Mucosa of rectum (tissue), 2 donors: Measurements from ENCODE around the gene ERFL.

Experiments used
- H3K27ac ChIP-seq, 2 donors: one replicate each; pipeline ENCODE4 v1.7.0; 2013; ENCODE audit warnings: inconsistent platforms in 2 of 2, low read depth in 2 of 2, low read length in 2 of 2
- H3K27me3 ChIP-seq, 2 donors: one replicate each; pipeline ENCODE4 v1.7.0; 2013; ENCODE audit warnings: low read length in 2 of 2; ENCODE audit not compliant: control insufficient read depth in 2 of 2, insufficient read depth in 2 of 2
- H3K36me3 ChIP-seq, 2 donors: one replicate each; pipeline ENCODE4 v1.7.0; 2013; ENCODE audit warnings: low read length in 2 of 2; ENCODE audit not compliant: control insufficient read depth in 2 of 2, insufficient read depth in 2 of 2
- H3K4me1 ChIP-seq, 2 donors: one replicate each; pipeline ENCODE4 v1.7.0; 2013; ENCODE audit warnings: low read length in 2 of 2, mild to moderate bottlenecking in 1 of 2; ENCODE audit not compliant: control insufficient read depth in 2 of 2, insufficient read depth in 2 of 2
- H3K4me3 ChIP-seq, 2 donors: one replicate each; pipeline ENCODE4 v1.7.0; 2013; ENCODE audit warnings: low read length in 2 of 2
- H3K9ac ChIP-seq, 2 donors: one replicate each; pipeline ENCODE4 v1.7.0; 2013; ENCODE audit warnings: low read length in 2 of 2, low read depth in 1 of 2, mild to moderate bottlenecking in 1 of 2
- H3K9me3 ChIP-seq, 2 donors: one replicate each; pipeline ENCODE4 v1.7.0; 2013; ENCODE audit warnings: low read length in 2 of 2; ENCODE audit not compliant: control insufficient read depth in 2 of 2
- donor health status: healthy.
- donor health status: Normal muscosa, but diverticular disease.

Gene ERFL

DNA sequence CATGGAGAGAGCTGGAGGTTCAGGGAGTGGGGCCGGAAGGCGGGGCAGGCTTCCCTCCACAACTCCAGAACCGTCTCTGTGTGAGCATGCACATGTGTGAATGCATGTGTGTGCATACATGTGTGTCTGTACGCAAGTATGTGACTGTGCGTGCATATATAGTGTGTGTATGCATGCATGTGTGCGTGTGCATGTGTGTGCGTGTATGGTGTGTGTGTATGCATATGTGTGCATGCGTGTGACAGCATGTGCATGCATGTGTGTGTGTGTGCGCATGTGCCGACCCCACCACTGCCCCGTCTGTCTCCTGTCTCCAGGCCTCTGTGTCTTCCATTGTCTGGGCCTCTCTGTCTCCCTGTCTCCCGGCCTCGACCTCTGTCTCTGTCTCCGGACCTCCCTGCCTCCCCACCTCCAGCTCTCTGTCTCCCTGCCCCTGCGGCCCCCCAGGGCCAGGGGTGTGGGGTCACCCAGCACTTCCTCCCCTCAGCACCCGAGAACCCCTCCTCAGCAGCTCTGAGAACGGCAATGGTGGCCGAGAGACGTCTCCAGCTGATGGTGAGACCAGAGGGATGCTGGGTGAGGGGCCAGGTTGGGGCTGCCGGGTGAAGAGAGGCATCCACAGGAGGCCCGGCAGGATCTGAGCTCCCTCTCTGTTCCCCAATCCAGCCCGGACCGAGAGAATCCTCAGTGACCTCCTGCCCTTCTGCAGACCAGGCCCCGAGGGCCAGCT is 22.8 kb downstream of the ERFL start:
- Histone ChIP-seq H3K27me3 (no peaks in the 10 kb centered on the region), H3K27ac (peak overlapping the region; percentile 90 to 92), H3K4me3 (peak overlapping the region; percentile 61 to 71), H3K36me3 (peaks cover 45 to 51% of the 10 kb centered on the region in 2 donors), H3K9me3 (no peaks in the 10 kb centered on the region), H3K4me1 (peaks cover 26 to 32% of the 10 kb centered on the region in 2 donors), H3K9ac (peak overlapping the region; percentile 83)

DNA sequence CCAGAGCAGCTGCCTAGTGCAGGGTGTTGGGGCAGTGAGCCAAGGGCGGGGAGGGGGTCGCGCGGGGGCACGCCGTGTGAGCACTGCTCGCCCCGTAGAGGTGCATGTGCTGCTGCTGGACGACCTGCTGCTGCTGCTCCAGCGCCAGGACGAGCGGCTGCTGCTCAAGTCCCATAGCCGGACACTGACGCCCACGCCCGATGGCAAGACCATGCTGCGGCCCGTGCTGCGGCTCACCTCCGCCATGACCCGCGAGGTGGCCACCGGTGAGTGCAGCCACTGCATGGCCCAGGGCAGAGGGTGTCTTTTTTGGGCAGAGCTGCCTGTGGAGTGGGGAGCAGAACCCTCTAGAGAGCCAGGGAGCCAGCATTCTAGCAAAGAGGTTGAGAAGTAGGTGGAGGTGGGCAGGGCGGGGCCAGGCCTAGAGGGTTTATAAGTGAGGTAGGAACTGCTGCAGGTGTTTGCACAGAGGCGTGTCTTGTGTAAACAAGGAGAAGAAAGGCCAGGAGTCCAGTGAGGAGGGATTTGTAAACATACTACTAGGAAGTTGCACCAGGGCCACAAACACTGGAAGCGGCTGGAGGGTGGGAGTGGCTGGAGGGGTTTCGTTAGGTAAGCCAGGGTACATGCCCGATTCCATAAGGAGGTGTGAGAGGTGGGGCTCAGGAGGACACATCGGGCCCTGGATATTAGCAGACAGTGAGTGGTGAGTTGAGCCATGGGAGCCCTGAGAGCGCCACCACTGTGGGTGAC is 24.0 kb downstream of the ERFL start:
- H3K27me3 ChIP-seq, result no peaks in the 10 kb centered on the region
- peak overlapping the region; percentile 83 for H3K9ac ChIP-seq
- peaks cover 52 to 55% of the 10 kb centered on the region in 2 donors for H3K36me3 ChIP-seq
- no peaks in the 10 kb centered on the region for H3K9me3 ChIP-seq
- peaks cover 26 to 32% of the 10 kb centered on the region in 2 donors for H3K4me1 ChIP-seq
- peak overlapping the region; percentile 61 to 71 for H3K4me3 ChIP-seq
- H3K27ac ChIP-seq, result peak overlapping the region; percentile 94 to 95

DNA sequence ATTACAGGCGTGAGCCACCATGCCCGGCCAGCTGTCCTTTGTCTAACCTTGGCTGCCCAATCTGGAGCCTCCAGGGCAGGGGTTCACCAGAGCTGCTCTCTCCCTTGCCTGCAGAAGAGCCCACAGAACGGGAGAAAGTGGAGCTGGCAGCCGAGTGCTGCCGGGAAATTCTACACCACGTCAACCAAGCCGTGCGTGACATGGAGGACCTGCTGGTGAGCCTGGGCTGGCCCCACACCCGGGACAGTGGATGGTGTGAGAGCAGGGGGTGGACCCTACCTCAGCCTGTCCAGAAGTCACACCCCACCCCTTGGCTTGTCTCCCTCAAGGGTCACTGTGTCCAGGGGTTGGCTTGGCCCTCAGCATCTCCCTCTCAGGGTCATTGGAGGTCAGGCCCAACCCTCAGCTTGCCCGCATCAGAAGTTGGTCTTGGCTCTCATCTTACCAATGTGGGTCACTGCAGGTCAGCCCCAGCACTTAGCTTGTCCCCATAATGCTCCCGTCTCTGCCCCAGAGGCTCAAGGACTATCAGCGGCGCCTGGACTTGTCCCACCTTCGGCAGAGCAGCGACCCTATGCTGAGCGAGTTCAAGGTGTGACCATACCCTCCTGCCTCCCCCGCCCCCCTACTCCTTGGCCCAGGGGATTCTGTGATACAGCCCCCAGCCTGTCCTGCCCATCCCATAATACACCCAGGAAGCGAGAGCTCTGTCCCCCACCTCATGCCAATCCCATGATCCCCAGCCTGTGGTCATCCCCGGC is 24.9 kb downstream of the ERFL start:
- peak overlapping the region; percentile 94 to 95 for H3K27ac ChIP-seq
- peaks cover 55 to 63% of the 10 kb centered on the region in 2 donors for H3K36me3 ChIP-seq
- H3K9me3 ChIP-seq, result no peaks in the 10 kb centered on the region
- H3K4me3 ChIP-seq, result no peak overlapping the region
- H3K9ac ChIP-seq, result peak overlapping the region in 1 of 2 donors; percentile 62
- H3K27me3 ChIP-seq, result no peaks in the 10 kb centered on the region
- peaks cover 26 to 32% of the 10 kb centered on the region in 2 donors for H3K4me1 ChIP-seq

DNA sequence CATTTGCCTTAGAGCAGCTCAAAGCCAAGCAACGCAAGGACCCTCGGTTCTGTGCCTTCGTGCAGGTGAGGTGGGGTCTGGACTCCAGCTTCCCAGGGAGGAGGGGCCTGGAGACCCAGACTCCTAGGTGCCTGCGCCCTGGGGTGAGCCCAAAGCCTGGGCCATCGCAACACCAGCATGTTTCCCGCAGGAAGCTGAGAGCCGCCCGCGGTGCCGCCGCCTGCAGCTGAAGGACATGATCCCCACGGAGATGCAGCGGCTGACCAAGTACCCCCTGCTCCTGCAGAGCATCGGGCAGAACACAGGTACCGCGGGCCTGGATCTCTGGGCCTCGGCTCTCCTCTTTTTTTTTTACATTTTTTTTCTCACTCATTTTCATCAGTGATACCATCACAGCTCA is 25.7 kb downstream of the ERFL start:
- Histone ChIP-seq H3K36me3 (peaks cover 55 to 67% of the 10 kb centered on the region in 2 donors), H3K9ac (no peak overlapping the region), H3K27ac (no peak overlapping the region), H3K9me3 (no peaks in the 10 kb centered on the region), H3K4me1 (peaks cover 26 to 32% of the 10 kb centered on the region in 2 donors), H3K27me3 (no peaks in the 10 kb centered on the region), H3K4me3 (no peak overlapping the region)

DNA sequence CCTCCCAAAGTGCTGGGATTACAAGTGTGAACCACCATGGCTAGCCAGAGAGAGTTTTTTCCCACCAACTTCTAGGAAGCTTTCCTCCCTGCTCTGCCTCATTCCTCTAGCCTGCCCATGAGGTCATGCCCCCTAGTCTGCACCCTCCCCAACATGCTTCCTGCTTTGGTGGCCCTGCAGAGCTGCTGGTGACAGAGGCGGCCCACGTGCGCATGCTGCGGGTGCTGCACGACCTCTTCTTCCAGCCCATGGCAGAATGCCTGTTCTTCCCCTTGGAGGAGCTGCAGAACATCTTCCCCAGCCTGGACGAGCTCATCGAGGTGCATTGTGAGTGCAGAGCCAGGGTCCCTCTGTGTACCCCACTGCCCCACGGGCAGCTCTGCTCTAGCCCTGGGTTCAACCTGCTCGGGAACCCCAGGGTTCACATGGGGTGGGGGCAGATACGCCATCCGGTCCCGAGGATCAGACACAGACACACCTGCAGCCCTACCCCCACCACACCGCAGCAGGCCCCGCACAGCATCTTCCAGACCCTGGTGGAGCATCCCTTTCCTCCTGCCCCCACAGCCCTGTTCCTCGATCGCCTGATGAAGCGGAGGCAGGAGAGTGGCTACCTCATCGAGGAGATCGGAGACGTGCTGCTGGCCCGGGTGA is 26.4 kb downstream of the ERFL start:
- H3K36me3 ChIP-seq, result peaks cover 50 to 65% of the 10 kb centered on the region in 2 donors
- no peak overlapping the region for H3K27ac ChIP-seq
- H3K9me3 ChIP-seq, result no peaks in the 10 kb centered on the region
- H3K9ac ChIP-seq, result no peak overlapping the region
- peaks cover 23 to 32% of the 10 kb centered on the region in 2 donors for H3K4me1 ChIP-seq
- no peaks in the 10 kb centered on the region for H3K27me3 ChIP-seq
- no peak overlapping the region for H3K4me3 ChIP-seq

DNA sequence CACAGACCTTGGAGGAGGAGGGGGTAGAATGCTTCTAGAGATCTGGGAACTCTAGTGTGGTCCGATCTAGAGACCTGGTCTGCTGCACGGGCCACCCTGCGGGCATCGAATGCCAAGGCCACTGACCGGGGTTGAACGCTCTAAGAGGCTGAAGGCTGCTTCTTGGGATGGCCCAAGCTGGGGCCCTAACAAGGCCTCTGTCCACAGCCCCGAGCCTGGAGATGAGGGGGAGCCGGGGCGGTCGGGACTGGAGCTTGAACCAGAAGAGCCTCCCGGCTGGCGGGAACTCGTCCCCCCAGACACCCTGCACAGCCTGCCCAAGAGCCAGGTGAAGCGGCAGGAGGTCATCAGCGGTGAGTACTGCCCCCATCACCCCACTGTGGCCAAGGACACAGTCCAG is 30.0 kb downstream of the ERFL start:
- no peaks in the 10 kb centered on the region for H3K9me3 ChIP-seq
- no peak overlapping the region for H3K9ac ChIP-seq
- H3K4me3 ChIP-seq, result no peak overlapping the region
- no peak overlapping the region for H3K27ac ChIP-seq
- peaks cover 46 to 61% of the 10 kb centered on the region in 2 donors for H3K36me3 ChIP-seq
- no peaks in the 10 kb centered on the region for H3K27me3 ChIP-seq
- H3K4me1 ChIP-seq, result peaks cover 2 to 3% of the 10 kb centered on the region in 2 donors

DNA sequence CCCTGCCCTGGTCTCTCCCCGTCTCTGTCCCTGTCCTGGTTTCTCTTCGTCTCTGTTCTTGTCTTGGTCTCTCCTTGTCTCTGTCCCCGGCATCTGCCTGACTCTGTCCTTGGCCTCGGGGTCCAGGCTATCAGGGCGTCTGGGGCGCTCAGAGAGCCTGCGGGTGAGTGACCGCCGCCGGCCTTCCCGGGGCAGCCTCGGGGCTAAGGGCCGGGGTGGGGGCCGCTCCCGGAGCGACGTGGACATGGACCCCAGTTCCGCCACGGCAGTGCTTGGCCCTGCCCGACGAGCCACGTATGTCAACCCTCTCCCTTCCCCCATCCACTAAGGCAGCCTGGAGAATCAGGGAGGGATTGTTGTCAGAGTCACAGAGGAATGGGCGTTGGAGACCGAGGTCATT is 30.4 kb downstream of the ERFL start:
- H3K9ac ChIP-seq, result no peak overlapping the region
- no peaks in the 10 kb centered on the region for H3K9me3 ChIP-seq
- H3K4me3 ChIP-seq, result no peak overlapping the region
- H3K36me3 ChIP-seq, result peaks cover 45 to 60% of the 10 kb centered on the region in 2 donors
- no peaks in the 10 kb centered on the region for H3K27me3 ChIP-seq
- no peak overlapping the region for H3K27ac ChIP-seq
- no peaks in the 10 kb centered on the region for H3K4me1 ChIP-seq

DNA sequence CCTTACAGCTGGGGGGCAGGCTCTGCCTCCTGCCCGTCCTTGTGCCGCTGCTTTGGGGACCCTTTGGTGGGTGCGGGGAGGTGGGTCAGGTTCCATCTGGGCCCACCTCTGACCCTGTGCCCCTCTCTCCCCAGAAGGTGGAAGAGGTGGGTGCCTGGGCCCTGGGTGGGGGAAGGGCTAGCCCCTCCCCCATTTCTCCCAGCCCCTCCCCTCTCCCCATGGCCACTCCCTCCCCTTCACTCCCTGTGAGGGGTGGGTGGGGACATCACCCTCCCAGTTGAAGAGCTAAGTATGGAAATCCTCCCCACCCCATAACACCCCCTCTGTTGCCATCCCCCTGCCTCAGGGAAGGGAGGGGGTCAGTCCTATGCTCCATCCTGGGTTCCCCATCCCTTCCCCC is 31.1 kb downstream of the ERFL start:
- Histone ChIP-seq H3K36me3 (peaks cover 45 to 57% of the 10 kb centered on the region in 2 donors), H3K27me3 (no peaks in the 10 kb centered on the region), H3K4me3 (no peak overlapping the region)

DNA sequence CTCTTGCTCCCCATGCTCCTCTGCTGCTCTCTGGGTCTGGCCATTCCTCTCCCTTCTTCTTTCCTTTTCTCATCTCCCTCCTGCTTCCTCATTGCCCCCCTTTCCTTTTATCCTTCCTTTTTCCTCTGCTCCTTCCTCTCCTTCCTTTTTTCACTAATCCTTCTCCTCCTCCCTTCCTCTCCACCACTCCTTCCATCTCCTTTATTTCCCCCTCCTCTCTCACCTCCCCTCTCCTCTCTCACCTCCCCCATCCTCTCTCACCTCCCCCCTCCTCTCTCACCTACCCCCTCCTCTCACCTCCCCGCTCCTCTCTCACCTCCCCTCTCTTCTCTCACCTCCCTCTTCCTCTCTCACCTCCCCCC is 31.7 kb downstream of the ERFL start:
- no peak overlapping the region for H3K27ac ChIP-seq
- H3K4me1 ChIP-seq, result no peaks in the 10 kb centered on the region
- peaks cover 45 to 57% of the 10 kb centered on the region in 2 donors for H3K36me3 ChIP-seq
- H3K27me3 ChIP-seq, result no peaks in the 10 kb centered on the region
- no peaks in the 10 kb centered on the region for H3K9me3 ChIP-seq
- H3K4me3 ChIP-seq, result no peak overlapping the region
- H3K9ac ChIP-seq, result no peak overlapping the region

More for the DNA sequence above, 31.1 kb downstream of the ERFL start:
- Histone ChIP-seq H3K4me1 (no peaks in the 10 kb centered on the region), H3K9me3 (no peaks in the 10 kb centered on the region), H3K9ac (no peak overlapping the region), H3K27ac (no peak overlapping the region)
